ENCODE data around the gene KLHDC1.
"Not testable (repeated sequence)": the region's sequence is repeated elsewhere in the genome, so short reads cannot be mapped to it uniquely, and the experiment has no call there.

Gene KLHDC1, protein sequence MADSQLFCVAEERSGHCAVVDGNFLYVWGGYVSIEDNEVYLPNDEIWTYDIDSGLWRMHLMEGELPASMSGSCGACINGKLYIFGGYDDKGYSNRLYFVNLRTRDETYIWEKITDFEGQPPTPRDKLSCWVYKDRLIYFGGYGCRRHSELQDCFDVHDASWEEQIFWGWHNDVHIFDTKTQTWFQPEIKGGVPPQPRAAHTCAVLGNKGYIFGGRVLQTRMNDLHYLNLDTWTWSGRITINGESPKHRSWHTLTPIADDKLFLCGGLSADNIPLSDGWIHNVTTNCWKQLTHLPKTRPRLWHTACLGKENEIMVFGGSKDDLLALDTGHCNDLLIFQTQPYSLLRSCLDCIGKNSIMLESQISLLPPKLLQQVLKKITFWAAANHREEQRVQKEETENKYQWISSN

DNA sequence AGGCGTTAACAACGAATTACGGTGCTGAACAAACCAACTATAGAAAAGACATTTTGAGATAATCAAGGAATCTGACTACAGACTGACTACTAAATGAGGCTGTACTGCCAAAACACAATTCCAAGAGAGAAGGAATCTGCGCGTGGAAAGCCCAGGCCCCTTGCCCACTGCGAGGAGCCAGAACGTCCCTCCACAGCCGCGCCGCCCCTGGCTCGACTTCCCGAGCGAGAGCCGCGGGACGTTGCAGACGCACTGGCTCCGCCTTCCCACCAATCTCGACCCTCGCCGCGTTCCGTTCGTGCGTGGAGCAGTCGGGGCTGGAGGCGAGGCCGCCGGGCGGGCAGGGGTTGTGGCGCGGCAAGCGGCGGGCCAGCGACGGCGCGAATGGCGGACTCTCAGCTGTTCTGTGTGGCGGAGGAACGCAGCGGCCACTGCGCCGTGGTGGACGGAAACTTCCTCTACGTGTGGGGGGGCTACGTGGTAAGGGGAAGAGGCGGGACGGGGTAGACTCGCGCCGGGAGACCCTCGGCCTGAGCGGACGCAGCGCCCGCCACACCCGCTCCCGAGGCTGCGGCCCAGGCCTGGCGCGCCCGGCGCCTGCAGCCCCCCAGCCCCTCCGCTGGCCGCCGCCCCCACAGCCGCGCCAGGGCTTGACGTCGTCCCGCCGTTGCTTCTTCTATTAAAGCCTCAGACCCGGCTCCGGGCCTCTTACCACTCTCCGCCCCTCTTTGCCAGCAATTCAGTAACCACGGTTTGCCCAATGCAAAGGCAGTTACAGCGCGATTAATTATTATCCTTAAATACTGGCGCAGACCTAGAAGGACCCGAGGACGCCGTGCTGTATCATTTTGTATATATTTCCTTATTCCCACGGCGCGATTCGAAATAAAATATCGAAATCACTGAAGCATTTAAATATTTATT is at the start of gene KLHDC1:
TSS of gene KLHDC1 (plus strand) at position 310 of the 924 bp plus-strand sequence. CDS start at position 385, 75 bp downstream.
- DNase-seq (ENCODE audit: low read depth in 2 of 2), result peak; percentile 51 to 62

DNA sequence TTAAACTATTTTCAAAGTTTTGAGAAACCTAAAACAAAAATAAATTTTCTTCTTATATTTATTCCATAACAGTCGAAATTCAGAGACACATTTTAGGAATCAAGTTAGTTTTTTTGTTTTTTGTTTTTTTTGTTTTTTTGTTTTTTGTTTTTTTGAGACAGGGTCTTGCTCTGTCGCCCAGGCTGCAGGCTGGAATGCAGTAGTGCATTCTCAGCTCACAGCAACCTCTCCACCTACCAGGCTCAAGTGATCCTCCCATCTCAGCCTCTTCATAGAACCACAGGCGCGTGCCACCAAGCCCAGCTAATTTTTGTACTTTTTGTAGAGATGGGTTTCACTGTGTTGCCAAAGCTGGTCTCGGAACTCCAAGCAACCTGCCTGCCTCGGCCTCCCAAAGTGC is 39.4 kb upstream of the KLHDC1 start:
- no peak for DNase-seq (ENCODE audit: low read depth in 2 of 2)

DNA sequence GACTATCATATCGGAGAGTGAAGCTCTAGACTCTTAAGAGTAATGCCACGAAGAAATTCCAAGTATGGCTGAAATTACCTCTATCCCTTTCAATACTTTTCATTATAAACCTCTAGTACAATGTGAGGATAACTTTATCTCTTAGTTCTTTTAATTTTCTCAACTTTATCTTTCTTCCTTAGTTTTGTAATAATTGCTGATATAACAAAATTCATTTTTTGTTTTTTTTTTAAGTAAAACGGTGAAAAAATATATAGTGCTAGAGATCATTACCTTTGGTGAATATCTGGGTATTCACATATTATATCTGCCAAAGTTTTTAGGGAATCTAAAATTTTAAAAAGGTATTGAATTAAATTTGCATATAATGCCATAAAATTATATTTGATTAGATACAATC is 38.4 kb upstream of the KLHDC1 start:
- DNase-seq (ENCODE audit: low read depth in 2 of 2), result no peak

DNA sequence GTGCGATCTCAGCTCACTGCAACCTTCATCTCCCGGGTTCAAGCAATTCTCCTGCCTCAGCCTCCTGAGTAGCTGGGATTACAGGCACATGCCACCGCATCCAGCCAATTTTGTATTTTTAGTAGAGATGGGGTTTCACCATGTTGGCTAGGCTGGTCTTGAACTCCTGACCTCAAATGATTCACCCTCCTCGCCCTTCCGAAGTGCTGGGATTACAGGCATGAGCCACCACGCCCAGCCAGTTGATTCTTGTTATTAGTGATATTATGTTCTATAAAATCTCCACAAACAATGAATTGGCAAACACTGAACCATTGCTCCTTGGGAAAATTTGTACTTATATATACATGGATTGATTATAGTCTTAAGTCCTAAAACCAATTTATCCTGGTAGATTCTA is 35.4 kb upstream of the KLHDC1 start:
- DNase-seq (ENCODE audit: low read depth in 2 of 2), result not testable (repeated sequence)

DNA sequence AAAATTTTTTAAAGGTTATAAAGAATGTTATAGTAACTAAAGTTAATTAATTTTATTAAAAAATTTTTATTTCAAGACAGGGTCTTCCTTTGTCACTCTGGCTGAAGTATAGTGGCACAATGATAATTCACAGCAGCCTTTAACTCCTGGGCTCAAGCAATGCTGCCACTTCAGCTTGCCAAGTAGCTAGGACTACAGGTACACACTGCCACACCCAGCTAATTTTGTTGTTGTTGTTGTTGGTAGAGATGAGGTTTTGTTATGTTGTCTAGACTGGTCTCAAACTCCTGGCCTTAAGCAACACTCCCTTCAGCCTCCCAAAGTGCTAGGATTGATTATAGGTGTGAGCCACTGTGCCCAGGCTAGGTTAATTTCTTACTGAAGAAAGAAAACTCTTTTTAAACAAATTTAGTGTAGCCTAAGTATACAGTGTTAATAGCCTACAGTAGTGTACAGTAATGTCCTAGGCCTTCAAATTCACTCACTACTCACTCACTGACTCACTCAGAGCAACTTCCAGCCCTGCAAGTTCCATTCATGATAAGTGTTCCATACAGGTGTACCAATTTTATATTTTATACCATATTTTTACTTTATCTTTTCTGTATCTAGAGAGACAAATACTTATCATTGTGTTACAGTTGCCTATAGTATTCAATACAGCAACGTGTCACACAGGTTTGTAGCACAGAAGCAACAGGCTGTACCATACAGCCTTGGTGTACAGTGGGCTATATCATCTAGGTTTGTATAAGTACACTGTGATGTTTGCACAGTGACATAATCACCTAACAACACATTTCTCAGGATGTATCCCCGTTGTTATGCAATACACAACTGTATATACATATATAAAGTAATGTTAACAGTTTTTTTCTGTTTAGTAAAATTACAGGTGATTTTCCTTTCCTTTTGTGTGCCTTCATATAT is 33.1 kb upstream of the KLHDC1 start:
- DNase-seq (ENCODE audit: low read depth in 2 of 2), result no peak

DNA sequence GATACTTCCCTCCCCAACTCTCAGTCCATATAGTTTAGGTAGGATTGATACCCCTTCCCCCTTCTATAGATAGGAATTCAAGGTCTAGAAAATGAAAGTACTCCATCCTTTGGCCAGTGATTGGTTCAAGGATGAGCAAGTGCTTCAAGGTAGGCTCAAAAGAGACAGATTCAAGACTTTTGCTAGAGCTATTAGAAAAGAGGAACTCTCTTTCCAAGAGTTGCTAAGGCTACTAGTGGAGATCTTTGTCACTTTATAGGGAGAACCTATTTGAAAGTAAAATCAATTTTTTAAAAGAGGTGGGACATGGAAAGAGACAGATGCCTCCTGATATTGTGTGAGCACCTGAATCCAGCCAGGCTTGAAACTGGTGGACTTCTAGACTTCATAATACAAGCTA is 22.4 kb upstream of the KLHDC1 start:
- no peak for DNase-seq (ENCODE audit: low read depth in 2 of 2)

DNA sequence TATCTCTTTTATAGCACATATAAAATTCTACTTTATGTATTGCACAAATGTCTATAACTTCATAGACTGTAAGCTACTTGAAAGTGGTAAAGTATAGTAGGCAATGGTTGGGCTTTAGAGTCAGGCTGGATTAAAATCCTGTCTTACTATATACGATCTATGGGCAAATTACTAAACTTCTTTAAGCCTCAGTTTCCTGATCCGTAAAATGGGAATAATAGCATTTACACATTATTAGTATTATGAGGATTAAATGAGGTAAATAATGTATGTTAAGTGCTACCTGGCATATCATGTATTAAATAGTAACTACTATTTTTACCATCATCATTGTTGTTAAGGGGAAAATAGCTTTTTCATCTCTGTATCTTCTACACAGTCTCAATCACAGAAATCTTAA is 19.3 kb upstream of the KLHDC1 start:
- DNase-seq (ENCODE audit: low read depth in 2 of 2), result no peak

DNA sequence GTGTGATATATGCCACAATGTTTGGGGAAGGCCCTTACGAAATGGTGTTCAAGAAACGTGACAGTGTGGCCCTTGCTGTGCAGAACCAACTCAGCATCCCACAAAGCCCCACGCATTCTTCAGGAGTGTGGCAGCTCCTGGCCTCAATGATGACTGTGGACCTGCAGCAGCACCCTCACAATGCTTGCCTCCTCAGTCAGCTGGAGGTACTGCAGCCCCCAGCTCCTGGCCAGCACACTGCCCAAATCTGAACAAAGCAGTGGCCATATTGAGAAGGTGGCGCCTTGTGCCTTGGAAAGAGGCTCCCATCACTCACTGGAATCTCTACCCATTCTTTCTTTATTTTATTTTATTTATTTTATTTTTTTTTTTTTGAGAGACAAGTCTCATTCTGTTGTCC is 15.3 kb upstream of the KLHDC1 start:
- DNase-seq (ENCODE audit: low read depth in 2 of 2), result no peak

DNA sequence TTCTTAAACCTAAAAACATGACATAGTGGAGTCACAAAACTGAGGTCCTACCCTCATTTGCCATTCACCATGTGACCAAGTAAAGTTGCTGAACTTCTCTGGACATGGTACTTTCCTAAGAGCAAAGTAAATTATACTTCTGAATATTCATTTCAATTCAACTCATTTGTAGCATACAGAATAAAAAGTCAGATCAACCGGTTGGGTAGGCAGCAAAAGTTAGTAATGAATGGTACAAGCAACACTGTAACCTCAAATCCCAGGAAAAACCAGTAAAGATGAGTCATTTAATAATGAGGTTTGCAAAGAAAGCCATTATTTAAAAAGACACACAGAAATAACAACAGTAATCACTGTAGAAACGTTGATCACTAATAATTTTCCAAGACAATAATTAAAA is 13.6 kb upstream of the KLHDC1 start:
- DNase-seq (ENCODE audit: low read depth in 2 of 2), result no peak

DNA sequence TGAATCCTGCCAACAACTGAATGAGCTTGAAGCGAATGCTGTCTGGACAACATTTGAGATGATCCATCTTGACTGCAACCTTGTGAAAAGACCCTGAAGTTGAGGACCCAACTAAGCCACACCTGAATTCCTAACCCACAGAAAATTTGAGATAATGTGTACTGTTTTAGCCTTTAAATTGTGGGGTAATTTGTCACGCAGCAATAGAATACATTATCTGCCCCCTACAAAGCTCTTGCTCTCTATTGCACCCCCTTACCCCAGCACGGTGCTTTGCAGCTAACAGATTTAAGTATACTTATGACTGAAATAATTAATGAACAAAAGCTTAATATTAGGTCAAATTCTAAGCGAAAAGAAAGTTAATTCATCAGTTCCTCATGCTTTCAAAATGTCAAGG is 6.5 kb upstream of the KLHDC1 start:
- no peak for DNase-seq (ENCODE audit: low read depth in 2 of 2)

DNA sequence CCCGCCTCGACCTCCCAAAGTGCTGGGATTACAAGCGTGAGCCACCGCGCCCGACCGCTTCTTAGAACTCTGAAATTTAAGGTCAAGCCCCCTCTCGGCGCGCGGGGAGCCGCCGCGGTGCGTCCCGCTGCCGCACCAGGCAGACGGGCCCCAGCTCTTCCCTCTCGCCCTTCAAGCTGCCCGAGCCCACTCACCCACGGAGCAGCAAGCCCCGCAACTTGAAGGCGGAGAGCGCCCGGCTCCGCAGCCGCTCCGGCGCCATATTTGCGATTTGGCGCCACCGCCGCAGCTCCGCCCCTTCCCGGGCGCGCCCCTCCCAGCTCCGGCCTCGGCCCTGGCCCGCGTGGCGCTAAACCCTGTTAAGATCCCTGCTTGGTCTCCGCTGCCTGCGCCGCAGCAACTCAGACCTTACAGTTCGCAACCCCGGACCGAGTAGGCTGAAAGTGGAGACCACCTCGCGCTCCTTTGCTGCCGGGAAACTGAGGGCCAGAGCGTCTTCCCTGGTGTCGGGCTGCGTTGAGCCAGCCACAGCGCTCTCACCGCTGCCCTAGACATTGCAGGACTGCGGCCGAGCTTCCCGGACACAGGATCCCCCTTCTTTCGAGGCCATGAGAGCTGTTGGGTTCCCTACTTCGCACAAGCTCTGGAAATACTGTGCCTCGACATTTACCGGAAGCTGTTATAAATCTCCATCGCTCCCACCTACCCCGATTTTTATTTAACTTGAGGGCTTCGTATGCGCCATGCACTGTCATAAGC is 4.8 kb upstream of the KLHDC1 start, which contains the start of gene POLE2:
TSS of gene POLE2 (minus strand) at position 273 of the 759 bp plus-strand sequence. CDS start at position 262, 11 bp downstream.
- peak; percentile 46 to 48 for DNase-seq (ENCODE audit: low read depth in 2 of 2)

DNA sequence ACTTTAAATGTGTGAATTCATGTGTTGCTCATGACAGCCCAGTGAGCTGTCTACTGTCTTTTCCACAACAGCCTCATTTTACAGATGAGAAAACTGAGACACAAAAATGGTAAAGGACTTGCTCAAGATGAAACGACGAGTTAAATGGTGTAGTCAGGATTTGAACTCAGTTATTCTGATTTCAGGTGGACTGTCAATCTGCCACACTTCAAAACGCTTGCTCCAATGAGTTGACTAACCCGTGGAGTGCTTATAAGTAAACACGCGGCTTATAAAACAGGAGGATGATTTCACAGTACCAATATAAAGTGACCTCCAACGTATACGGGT is 4.3 kb upstream of the KLHDC1 start:
- DNase-seq (ENCODE audit: low read depth in 2 of 2), result no peak

DNA sequence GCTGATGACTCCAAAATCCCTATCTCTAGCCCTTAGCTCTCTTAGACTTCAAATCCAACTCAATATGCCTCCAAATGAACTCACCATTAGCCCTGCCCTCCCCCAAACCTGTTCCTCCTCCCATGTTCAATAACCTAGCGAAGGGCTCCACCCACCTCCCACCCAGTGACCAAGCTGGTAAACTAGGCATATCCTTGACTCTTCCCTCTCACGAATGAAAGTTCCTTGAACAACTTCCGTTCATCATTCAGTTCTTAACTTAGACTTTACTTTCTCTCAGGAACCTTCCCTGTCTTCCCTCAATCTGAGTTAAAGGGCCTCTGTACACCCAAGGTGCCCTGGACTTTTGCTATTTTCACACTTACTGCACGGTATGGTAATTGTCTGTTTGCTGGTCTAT is 1.9 kb upstream of the KLHDC1 start:
- DNase-seq (ENCODE audit: low read depth in 2 of 2), result no peak

DNA sequence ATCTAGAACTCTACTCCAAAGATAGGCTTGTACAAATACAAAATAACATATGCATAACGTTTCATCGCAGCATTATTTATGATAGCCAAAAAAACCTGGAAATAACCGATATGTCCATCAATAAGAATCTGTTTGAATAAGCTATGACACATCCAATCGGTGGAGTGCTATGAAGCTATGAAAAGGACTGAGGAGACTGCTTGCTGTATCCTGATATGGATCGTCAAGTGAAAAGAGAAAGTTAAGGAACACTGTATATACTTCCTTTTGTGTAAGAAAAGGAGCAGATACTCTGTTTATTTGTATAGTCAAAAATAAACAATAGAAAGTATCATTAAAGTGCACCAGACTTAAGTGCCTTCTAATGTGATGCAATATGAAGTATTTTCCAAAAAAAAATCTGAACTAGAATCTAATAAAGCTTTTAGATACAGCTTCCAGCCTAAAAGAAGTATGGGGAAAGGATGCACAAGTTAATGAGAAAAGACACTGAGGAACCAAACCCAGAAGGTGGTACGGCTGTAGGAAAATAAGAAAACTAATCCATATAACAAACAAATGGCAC is 645 bp upstream of the KLHDC1 start:
- DNase-seq (ENCODE audit: low read depth in 2 of 2), result no peak

DNA sequence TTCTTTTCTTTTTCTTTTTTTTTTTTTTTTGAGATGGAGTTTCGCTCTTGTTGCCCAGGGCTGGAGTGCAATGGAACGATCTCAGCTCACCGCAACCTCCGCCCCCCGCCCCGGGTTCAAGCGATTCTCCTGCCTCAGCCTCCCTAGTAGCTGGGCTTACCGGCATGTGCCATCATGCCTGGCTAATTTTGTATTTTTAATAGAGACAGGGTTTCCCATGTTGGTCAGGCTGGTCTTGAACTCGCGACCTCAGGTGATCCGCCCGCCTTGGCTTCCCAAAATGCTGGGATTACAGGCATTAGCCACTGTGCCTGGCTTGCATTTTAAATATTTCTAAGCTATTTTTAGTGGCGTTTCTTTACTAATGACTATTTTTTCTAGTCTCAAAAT is 810 bp downstream of the KLHDC1 start:
- not testable (repeated sequence) for DNase-seq (ENCODE audit: low read depth in 2 of 2)

DNA sequence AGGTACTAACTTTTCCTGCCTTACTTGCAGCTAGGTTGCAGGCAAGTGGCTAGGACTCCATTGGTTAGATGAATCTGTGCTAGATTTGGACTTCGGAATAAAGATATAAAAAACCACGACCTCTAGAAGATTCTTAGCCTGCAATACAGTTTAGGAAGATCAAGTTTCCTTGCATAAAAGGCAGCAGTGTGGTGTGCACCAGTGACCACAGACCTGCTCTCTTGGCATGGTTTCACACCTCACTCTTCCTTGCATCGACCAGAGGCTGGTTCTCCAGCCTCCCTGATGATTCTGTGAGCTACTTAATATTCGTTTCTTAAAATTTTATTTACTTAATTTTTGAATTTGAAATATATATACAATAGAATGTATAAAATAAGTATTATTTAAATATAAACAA is 9.8 kb downstream of the KLHDC1 start:
- no peak for DNase-seq (ENCODE audit: low read depth in 2 of 2)

DNA sequence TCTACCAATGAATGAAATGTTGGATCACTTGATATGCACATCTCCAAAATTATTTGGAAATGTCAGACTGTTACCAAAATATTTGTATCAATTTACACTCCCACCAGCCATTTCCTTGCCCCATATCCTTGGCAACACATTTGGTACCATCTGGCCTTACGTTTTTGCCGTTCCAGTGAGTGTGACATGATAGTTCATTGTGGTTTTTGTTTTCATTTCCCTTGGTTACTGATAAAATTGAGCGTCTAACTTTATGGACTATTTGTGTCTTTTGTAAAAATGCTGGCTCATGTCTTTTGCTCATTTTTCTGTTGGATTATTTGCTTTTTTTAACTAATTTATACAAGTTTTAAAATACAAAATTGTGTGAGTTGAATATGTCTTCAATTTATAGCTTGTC is 11.0 kb downstream of the KLHDC1 start:
- no peak for DNase-seq (ENCODE audit: low read depth in 2 of 2)

DNA sequence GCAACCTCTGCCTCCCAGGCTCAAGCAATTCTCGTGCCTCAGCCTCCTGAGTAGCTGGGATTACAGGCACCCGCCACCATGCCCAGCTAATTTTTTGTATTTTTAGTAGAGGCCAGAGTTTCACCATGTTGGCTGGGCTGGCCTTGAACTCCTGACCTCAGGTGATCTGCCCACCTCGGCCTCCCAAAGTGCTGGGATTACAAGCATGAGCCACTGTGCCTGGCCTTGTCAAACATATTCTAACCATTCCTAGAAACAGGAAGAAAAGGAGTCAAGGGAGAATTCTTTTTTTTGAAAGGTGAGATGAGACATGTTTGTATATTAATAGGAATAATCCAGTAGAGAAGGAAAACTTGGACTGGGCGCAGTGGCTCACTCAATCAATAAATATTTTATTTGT is 11.6 kb downstream of the KLHDC1 start:
- not testable (repeated sequence) for DNase-seq (ENCODE audit: low read depth in 2 of 2)

DNA sequence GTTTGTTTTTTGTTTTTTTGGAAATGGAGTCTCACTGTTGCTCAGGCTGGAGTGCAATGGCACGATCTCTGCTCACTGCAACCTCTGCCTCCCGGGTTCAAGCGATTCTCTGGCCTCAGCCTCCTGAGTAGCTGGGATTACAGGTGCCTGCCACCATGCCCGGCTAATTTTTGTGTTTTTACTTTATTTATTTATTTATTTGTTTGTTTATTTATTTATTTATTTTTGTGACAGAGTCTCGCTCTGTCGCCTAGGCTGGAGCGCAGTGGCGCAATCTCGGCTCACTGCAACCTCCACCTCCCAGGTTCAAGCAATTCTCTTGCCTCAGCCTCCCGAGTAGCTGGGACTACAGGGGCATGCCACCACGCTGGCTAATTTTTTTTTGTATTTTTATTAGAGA is 18.1 kb downstream of the KLHDC1 start:
- not testable (repeated sequence) for DNase-seq (ENCODE audit: low read depth in 2 of 2)

DNA sequence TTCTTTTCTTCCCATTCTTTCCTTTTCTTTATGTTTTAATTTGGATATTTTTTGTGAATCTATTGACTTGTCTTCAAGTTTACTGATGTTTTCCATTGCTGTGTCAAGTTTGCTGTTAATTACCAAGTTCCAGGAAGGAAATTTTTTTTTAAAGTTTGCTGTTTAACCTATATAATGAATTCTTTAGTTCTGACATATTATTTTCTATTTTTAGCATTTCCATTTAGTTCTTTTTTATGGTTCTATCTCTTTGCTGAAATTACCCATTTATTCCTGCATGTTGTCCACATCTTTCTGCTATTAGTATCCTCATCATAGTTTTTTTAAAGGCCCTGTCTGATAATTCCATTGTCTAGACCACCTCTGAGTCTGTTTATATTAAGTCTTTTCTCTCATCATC is 27.8 kb downstream of the KLHDC1 start:
- no peak for DNase-seq (ENCODE audit: low read depth in 2 of 2)
